Right kidney (tissue), 9 donors: Measurements from ENCODE around the gene SOCS3.
A peak's percentile ranks its signal among the peaks of the same experiment; 100 is the strongest.

ENCODE experiments used
- DNase-seq: peaks from one replicate; pipeline ENCODE4 v3.0.0-alpha.2; 2016
- long read RNA-seq, 8 donors: transcript quantifications; one replicate each; lab custom pipeline, GENCODE V29; 2026

The SOCS3 gene
- long read RNA-seq, donor 1, transcript SOCS3-201 (2 exons, 2,734 nt): major isoform, 5 of 5 reads
- long read RNA-seq, donor 1, partial matches to known transcripts: 0 of 5 reads
- long read RNA-seq, donor 1, other reads (novel, unspliced or antisense): 0 of 5 reads
- long read RNA-seq, donor 2, transcript SOCS3-201 (2 exons, 2,734 nt): major isoform, 9 of 9 reads
- long read RNA-seq, donor 2, partial matches to known transcripts: 0 of 9 reads
- long read RNA-seq, donor 2, other reads (novel, unspliced or antisense): 0 of 9 reads
- long read RNA-seq, donor 3, partial matches to known transcripts: 0 of 4 reads
- long read RNA-seq, donor 3, other reads (novel, unspliced or antisense): 0 of 4 reads
- long read RNA-seq, donor 4, transcript SOCS3-201 (2 exons, 2,734 nt): major isoform, 7 of 7 reads
- long read RNA-seq, donor 4, partial matches to known transcripts: 0 of 7 reads
- long read RNA-seq, donor 4, other reads (novel, unspliced or antisense): 0 of 7 reads
- long read RNA-seq, donor 5, transcript SOCS3-201 (2 exons, 2,734 nt): major isoform, 19 of 19 reads
- long read RNA-seq, donor 5, partial matches to known transcripts: 0 of 19 reads
- long read RNA-seq, donor 5, other reads (novel, unspliced or antisense): 0 of 19 reads
- long read RNA-seq, donor 6, transcript SOCS3-201 (2 exons, 2,734 nt): major isoform, 34 of 34 reads
- long read RNA-seq, donor 6, partial matches to known transcripts: 0 of 34 reads
- long read RNA-seq, donor 6, other reads (novel, unspliced or antisense): 0 of 34 reads
- long read RNA-seq, donor 7: 0 reads
- long read RNA-seq, donor 8, partial matches to known transcripts: 0 of 3 reads
- long read RNA-seq, donor 8, other reads (novel, unspliced or antisense): 0 of 3 reads

- DNase-seq: peak; percentile 85
Measured at GRCh38 chr17:78359997-78360370, at the start of gene SOCS3. TSS of gene SOCS3 (minus strand) at chr17:78360077. CDS start at chr17:78359095, 982 bp downstream.

- no peak for DNase-seq
Measured at GRCh38 chr17:78409191-78409928, 49.5 kb upstream of the SOCS3 start.

- DNase-seq: no peak
Measured at GRCh38 chr17:78408476-78409050, 48.7 kb upstream of the SOCS3 start.

- no peak for DNase-seq
Measured at GRCh38 chr17:78407387-78408000, 47.6 kb upstream of the SOCS3 start.

GRCh38 chr17:78406920-78407319, 47.0 kb upstream of the SOCS3 start:
- DNase-seq: no peak

GRCh38 chr17:78406396-78406795, 46.5 kb upstream of the SOCS3 start:
- no peak for DNase-seq

- DNase-seq: no peak
Measured at GRCh38 chr17:78403822-78404221, 43.9 kb upstream of the SOCS3 start.

GRCh38 chr17:78401891-78402290, 42.0 kb upstream of the SOCS3 start:
- DNase-seq: no peak

GRCh38 chr17:78401246-78401645, 41.4 kb upstream of the SOCS3 start:
- no peak for DNase-seq

- DNase-seq: no peak
Measured at GRCh38 chr17:78400581-78401240, 40.8 kb upstream of the SOCS3 start.

- DNase-seq: no peak
Measured at GRCh38 chr17:78399693-78400144, 39.8 kb upstream of the SOCS3 start.

- no peak for DNase-seq
Measured at GRCh38 chr17:78399028-78399692, 39.3 kb upstream of the SOCS3 start.

- DNase-seq: no peak
Measured at GRCh38 chr17:78398390-78398789, 38.5 kb upstream of the SOCS3 start.

GRCh38 chr17:78397681-78398101, 37.8 kb upstream of the SOCS3 start:
- DNase-seq: no peak

GRCh38 chr17:78396441-78397337, 36.8 kb upstream of the SOCS3 start:
- no peak for DNase-seq

GRCh38 chr17:78395155-78395554, 35.3 kb upstream of the SOCS3 start:
- no peak for DNase-seq

GRCh38 chr17:78394209-78394608, 34.3 kb upstream of the SOCS3 start:
- no peak for DNase-seq

- DNase-seq: no peak
Measured at GRCh38 chr17:78393575-78393974, 33.7 kb upstream of the SOCS3 start.

- DNase-seq: no peak
Measured at GRCh38 chr17:78392295-78392694, 32.4 kb upstream of the SOCS3 start.

GRCh38 chr17:78391843-78392242, 32.0 kb upstream of the SOCS3 start:
- no peak for DNase-seq
